KMS-11 (cell line): ENCODE results near the gene RNF44.

ENCODE experiments used
- H2AFZ ChIP-seq: fragments of 200-600 bp; sonication (generic); 2 replicates; pipeline ENCODE4 v1.6.1; 2016; ENCODE audit warnings: antibody characterized with exemption, mixed run types, low read depth
- H3K27ac ChIP-seq: fragments of 200-600 bp; sonication (generic); 2 replicates; pipeline ENCODE4 v1.6.1; 2016; ENCODE audit warnings: mild to moderate bottlenecking, mixed run types
- H3K27me3 ChIP-seq: fragments of 200-600 bp; sonication (generic); 2 replicates; pipeline ENCODE4 v1.6.1; 2017; ENCODE audit warnings: mild to moderate bottlenecking, low read depth, mixed run types, moderate library complexity; ENCODE audit not compliant: insufficient read depth
- H3K36me3 ChIP-seq: fragments of 200-600 bp; sonication (generic); 2 replicates; pipeline ENCODE4 v1.6.1; 2017; ENCODE audit warnings: mild to moderate bottlenecking, mixed run types; ENCODE audit not compliant: insufficient read depth
- H3K4me1 ChIP-seq: fragments of 200-600 bp; sonication (generic); 2 replicates; pipeline ENCODE4 v1.6.1; 2016; ENCODE audit warnings: mild to moderate bottlenecking, low read depth, mixed run types; ENCODE audit not compliant: poor library complexity, severe bottlenecking
- H3K4me2 ChIP-seq: fragments of 200-600 bp; sonication (generic); 2 replicates; pipeline ENCODE4 v1.7.0; 2016; ENCODE audit warnings: mild to moderate bottlenecking, mixed run types
- H3K4me3 ChIP-seq: fragments of 200-600 bp; sonication (generic); IDR thresholded peaks from 2 replicates; pipeline ENCODE4 v1.6.1; 2017; ENCODE audit warnings: low read depth, low read length, mixed read lengths; ENCODE audit not compliant: insufficient read depth
- H3K79me2 ChIP-seq: fragments of 200-600 bp; sonication (generic); 2 replicates; pipeline ENCODE4 v1.6.1; 2016; ENCODE audit warnings: low read depth, mixed run types; ENCODE audit not compliant: insufficient read depth
- H3K9ac ChIP-seq: fragments of 200-600 bp; sonication (generic); 2 replicates; pipeline ENCODE4 v1.6.1; 2016; ENCODE audit warnings: mild to moderate bottlenecking, mixed run types
- H4K20me1 ChIP-seq: fragments of 200-600 bp; sonication (generic); 2 replicates; pipeline ENCODE4 v1.6.1; 2016; ENCODE audit warnings: mild to moderate bottlenecking, mixed run types; ENCODE audit not compliant: insufficient read depth
- CTCF ChIP-seq: fragments of 200-600 bp; sonication (generic); conservative IDR thresholded peaks from 2 replicates; pipeline ENCODE4 v1.6.1; 2017; ENCODE audit warnings: low read depth, mild to moderate bottlenecking, antibody characterized with exemption, low read length, moderate library complexity, mixed read lengths

Gene RNF44

DNA sequence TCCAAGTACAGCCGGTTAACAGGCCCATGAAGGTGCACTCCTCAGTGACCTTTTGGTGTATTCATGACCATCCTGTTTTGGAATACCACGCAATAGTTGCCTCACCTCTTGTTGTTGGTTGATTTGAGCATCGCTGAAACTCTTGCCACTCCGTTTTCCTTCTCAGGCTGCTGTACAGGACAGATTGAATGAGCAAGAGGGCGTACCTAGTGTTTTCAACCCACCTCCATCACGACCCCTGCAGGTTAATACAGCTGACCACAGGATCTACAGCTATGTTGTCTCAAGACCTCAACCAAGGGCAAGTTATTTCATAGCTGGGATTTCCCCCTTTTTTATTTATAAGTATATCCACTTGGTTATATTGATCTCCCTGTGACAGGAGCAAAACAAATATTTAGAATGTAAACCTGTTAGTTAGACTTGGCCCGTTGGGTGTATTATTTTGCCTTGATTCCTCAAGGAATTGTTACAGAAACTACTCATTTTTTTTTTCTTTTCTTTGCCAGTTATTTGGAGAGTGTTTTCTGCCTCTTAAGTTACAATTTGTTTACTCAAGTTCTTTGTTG is 50.9 kb downstream of the RNF44 start:
- Histone ChIP-seq H3K9ac (no peak overlapping the region), H3K79me2 (no peaks in the 10 kb centered on the region), H4K20me1 (no peaks in the 10 kb centered on the region), H3K27me3 (no peaks in the 10 kb centered on the region), H3K4me2 (no peak overlapping the region), H2AFZ (no peak overlapping the region), H3K4me1 (peaks cover 18% of the 10 kb centered on the region), H3K4me3 (no peak overlapping the region), H3K27ac (no peak overlapping the region), H3K36me3 (no peaks in the 10 kb centered on the region)
- TF ChIP-seq CTCF = no peak

DNA sequence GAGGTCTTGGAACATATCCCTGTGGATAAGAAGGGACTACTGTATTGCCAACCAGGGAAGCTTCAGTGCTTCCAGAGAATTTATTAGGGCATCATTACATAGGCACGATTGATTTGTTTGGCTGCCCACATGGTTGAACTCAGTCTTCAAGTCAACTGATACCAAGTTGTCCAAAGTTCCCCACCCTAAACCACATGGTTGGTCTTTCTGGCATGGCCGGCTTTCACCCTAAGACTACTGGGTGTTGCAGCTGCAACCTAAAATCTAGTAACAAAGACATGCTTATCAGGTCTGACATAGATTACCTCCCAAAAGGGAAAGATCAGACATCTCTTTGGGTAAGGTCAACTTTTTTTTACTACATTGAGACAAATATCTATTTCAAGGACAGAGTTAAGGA is 52.0 kb downstream of the RNF44 start:
- TF ChIP-seq CTCF = no peak
- H3K9ac ChIP-seq = no peak overlapping the region
- H3K27ac ChIP-seq = no peak overlapping the region
- H3K79me2 ChIP-seq = no peaks in the 10 kb centered on the region
- H3K4me1 ChIP-seq = peaks cover 18% of the 10 kb centered on the region
- no peak overlapping the region for H2AFZ ChIP-seq
- no peaks in the 10 kb centered on the region for H4K20me1 ChIP-seq
- H3K27me3 ChIP-seq = no peaks in the 10 kb centered on the region
- H3K36me3 ChIP-seq = no peaks in the 10 kb centered on the region
- no peak overlapping the region for H3K4me2 ChIP-seq
- H3K4me3 ChIP-seq = no peak overlapping the region

DNA sequence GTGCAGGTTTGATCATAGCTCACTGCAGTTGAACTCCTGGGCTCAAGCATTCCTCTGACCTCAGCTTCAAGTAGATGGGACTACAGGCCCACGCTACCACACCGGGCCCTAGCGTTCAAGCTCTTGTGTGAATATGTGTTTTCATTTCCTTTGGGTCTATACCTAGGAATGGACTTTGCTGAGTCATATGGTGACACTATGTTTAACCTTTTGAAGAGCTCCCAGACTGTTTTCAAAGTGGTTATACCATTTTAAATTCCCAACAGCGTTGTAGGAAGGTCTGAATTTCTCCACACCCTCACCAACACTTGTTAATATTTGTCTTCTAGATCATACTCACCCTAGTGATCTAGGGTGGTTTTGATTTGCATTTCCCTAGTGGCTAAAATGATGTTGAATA is 55.5 kb downstream of the RNF44 start:
- Histone ChIP-seq H3K4me1 (peaks cover 18% of the 10 kb centered on the region), H4K20me1 (no peaks in the 10 kb centered on the region), H3K36me3 (no peaks in the 10 kb centered on the region), H3K4me3 (no peak overlapping the region), H3K79me2 (no peaks in the 10 kb centered on the region), H3K4me2 (no peak overlapping the region), H2AFZ (no peak overlapping the region), H3K9ac (no peak overlapping the region), H3K27ac (no peak overlapping the region), H3K27me3 (no peaks in the 10 kb centered on the region)
- no peak for TF ChIP-seq CTCF
